Measurements from ENCODE around the gene TMEM91.
A peak's percentile ranks its signal among the peaks of the same experiment; 100 is the strongest.
"Not testable (repeated sequence)": the region's sequence is repeated elsewhere in the genome, so short reads cannot be mapped to it uniquely, and the experiment has no call there.

TMEM91 gene

GRCh38 chr19:41373993-41374392 lies 2.3 kb upstream of the TMEM91 start:
- DNase-seq (ENCODE audit: low read depth in 1 of 2, low spot score in 1 of 2), result no peak

GRCh38 chr19:41376998-41377365 lies 649 bp downstream of the TMEM91 start:
- no peak for DNase-seq (ENCODE audit: low read depth in 1 of 2, low spot score in 1 of 2)

- DNase-seq (ENCODE audit: low read depth in 1 of 2, low spot score in 1 of 2), result no peak
Measured at GRCh38 chr19:41377977-41378709, 1.8 kb downstream of the TMEM91 start.

GRCh38 chr19:41381536-41381935 lies 5.2 kb downstream of the TMEM91 start:
- not testable (repeated sequence) for DNase-seq (ENCODE audit: low read depth in 1 of 2, low spot score in 1 of 2)

DNA sequence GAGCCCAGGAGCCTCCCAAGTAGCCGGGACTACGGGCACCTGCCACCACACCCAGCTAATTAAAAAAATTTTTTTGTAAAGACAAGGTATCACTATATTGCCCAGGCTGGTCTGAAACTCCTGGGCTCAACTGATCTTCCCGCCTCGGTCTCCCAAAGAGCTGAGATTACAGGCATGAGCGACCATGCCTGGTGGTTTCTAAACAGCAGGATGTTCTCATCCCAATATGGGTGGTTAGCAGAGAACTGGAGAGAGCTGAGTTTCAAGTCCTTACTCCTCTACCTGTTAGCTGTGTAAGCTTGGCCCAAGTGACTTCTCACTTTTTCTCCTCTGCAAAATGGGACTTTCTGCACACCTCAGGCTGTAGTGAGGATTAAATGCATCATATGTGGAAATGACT lies 8.0 kb downstream of the TMEM91 start:
- DNase-seq (ENCODE audit: low read depth in 1 of 2, low spot score in 1 of 2), result no peak

- DNase-seq (ENCODE audit: low read depth in 1 of 2, low spot score in 1 of 2), result no peak
Measured at GRCh38 chr19:41386442-41386841, 10.1 kb downstream of the TMEM91 start.

GRCh38 chr19:41391618-41392017 lies 15.3 kb downstream of the TMEM91 start:
- no peak for DNase-seq (ENCODE audit: low read depth in 1 of 2, low spot score in 1 of 2)

DNA sequence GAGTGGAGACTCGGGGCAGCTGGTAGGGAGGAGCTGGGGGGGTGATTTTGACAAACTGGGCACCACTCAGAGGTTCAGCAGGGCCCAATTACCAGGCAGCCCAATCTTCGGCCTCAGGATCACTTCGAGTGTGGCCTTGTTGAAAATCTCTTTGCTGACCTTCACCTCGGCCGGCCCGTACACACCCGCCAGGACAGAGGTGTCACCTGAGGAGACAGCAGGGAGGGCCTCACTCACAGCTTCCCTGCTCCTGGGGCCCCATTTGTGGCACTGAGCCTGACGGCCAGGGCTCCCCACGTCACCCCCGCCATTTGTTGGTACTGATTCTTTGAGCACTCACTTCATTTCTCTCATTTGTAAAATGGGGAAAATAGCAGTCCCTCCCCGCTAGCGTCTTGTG lies 16.4 kb downstream of the TMEM91 start:
- no peak for DNase-seq (ENCODE audit: low read depth in 1 of 2, low spot score in 1 of 2)

DNA sequence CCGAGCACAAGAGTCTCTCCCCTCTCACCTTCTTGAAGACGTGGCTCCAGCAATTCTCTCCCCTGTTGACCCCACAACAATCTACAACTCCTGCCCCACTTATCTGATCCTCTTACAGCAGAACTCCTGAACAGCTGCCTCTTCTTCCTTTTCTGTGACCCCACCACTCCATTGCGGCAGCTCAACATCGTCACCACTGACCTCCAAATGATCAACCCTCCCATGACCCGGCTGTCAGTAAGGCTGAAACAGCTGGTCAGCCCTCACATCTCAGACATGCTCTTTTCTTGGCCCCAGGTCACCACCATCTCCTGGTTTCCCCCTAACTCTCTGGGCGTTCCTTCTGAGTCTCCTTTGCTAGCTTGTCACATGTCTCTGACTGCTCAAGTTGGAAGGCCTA lies 19.0 kb downstream of the TMEM91 start:
- no peak for DNase-seq (ENCODE audit: low read depth in 1 of 2, low spot score in 1 of 2)

GRCh38 chr19:41397086-41398049 lies 21.0 kb downstream of the TMEM91 start, which contains the start of the genes BCKDHA and EXOSC5:
BCKDHA (plus strand) TSS chr19:41397818; CDS start chr19:41397828, 10 bp downstream.
EXOSC5 (minus strand) TSS chr19:41397359; CDS start chr19:41397328, 31 bp downstream.
- DNase-seq (ENCODE audit: low read depth in 1 of 2, low spot score in 1 of 2), result peak; percentile 98 to 99

DNA sequence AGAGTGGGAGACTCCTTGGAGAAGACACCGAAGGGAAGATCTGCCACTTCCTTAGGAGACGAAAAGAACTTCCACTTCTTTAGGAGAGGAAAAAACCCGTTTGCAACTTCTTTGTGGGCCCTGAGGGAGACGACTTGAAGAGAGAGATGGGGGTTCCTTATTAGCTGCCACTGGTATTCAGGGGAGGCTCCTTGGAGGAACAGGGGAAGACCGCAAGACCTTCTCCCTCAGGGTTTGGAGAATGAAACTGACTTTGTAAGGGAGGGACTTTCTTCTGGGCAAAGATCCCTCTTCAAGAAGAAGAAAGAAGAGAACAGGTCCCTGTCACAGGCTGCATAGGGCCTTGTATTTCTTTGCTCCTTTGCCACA lies 21.7 kb downstream of the TMEM91 start:
- DNase-seq (ENCODE audit: low read depth in 1 of 2, low spot score in 1 of 2), result no peak

- DNase-seq (ENCODE audit: low read depth in 1 of 2, low spot score in 1 of 2), result no peak
Measured at GRCh38 chr19:41398598-41398997, 22.3 kb downstream of the TMEM91 start.

DNA sequence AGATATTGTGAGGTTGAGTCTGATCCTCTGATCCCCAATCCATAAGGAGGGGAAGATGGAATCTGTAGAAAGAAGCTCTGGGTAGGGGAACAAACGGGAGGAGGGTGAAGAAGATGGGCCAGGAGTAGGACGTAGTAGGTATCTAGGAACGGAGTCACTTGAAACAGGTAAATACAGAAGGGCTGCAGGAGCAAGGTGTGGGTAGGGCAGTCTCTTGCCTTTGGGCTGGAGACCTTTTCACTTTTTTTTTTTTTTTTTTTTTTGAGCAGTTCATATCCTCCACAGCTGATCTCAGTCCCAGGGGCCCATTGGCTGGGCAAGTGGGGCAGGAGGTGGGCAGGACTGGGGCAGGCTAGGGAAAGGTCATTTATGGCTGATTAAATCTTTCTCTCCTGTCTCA lies 22.8 kb downstream of the TMEM91 start:
- DNase-seq (ENCODE audit: low read depth in 1 of 2, low spot score in 1 of 2), result no peak

- no peak for DNase-seq (ENCODE audit: low read depth in 1 of 2, low spot score in 1 of 2)
Measured at GRCh38 chr19:41399525-41399924, 23.2 kb downstream of the TMEM91 start.

GRCh38 chr19:41401483-41401882 lies 25.1 kb downstream of the TMEM91 start:
- no peak for DNase-seq (ENCODE audit: low read depth in 1 of 2, low spot score in 1 of 2)

GRCh38 chr19:41402010-41402409 lies 25.7 kb downstream of the TMEM91 start:
- DNase-seq (ENCODE audit: low read depth in 1 of 2, low spot score in 1 of 2), result no peak

- DNase-seq (ENCODE audit: low read depth in 1 of 2, low spot score in 1 of 2), result no peak
Measured at GRCh38 chr19:41403181-41403970, 27.0 kb downstream of the TMEM91 start.

- DNase-seq (ENCODE audit: low read depth in 1 of 2, low spot score in 1 of 2), result no peak
Measured at GRCh38 chr19:41405776-41406175, 29.4 kb downstream of the TMEM91 start.

GRCh38 chr19:41407271-41407670 lies 30.9 kb downstream of the TMEM91 start:
- no peak for DNase-seq (ENCODE audit: low read depth in 1 of 2, low spot score in 1 of 2)

- no peak for DNase-seq (ENCODE audit: low read depth in 1 of 2, low spot score in 1 of 2)
Measured at GRCh38 chr19:41408256-41408655, 31.9 kb downstream of the TMEM91 start.

GRCh38 chr19:41408846-41409245 lies 32.5 kb downstream of the TMEM91 start:
- DNase-seq (ENCODE audit: low read depth in 1 of 2, low spot score in 1 of 2), result not testable (repeated sequence)
